Measurements from ENCODE around the gene STOML1.

- peak; percentile 21; the same call in 1 of the 2 replicates for TF ChIP-seq TAF1 (IDR thresholded peaks at IDR 0.05; ENCODE audit: borderline replicate concordance, low read depth, low read length)
- peak; percentile 44; the same call in 1 of the 2 replicates for TF ChIP-seq POLR2A (IDR thresholded peaks at IDR 0.05; ENCODE audit: low read depth, low read length)
- peak; percentile 44; the same call in 1 of the 2 replicates for TF ChIP-seq POLR2AphosphoS5 (IDR thresholded peaks at IDR 0.05; ENCODE audit: low read depth, low read length)
Measured at GRCh38 chr15:73987681-73988444, 4.2 kb downstream of the STOML1 start.

All from GM12892 (cell line).